Gastrocnemius medialis (tissue), 4 donors: ENCODE results near the gene USP34.

Experiments
- CTCF ChIP-seq, 5 experiments: fragments of 450-650 bp in 3 of 5; fragments of 200-600 bp in 2 of 5; sonication (generic) in 2 of 5; IDR thresholded peaks in 4 of 5; conservative IDR thresholded peaks in 1 of 5; 1 replicate in 4 of 5; 2 replicates in 1 of 5; pipeline ENCODE4 v1.5.1; 2016 to 2019; ENCODE audit warnings: antibody characterized with exemption in 5 of 5, mild to moderate bottlenecking in 3 of 5, moderate library complexity in 3 of 5
- POLR2A ChIP-seq, 2 donors: fragments of 450-650 bp; IDR thresholded peaks; one replicate each; pipeline ENCODE4 v1.6.1; 2017; ENCODE audit warnings: antibody characterized with exemption in 2 of 2, mild to moderate bottlenecking in 2 of 2, moderate library complexity in 2 of 2

DNA sequence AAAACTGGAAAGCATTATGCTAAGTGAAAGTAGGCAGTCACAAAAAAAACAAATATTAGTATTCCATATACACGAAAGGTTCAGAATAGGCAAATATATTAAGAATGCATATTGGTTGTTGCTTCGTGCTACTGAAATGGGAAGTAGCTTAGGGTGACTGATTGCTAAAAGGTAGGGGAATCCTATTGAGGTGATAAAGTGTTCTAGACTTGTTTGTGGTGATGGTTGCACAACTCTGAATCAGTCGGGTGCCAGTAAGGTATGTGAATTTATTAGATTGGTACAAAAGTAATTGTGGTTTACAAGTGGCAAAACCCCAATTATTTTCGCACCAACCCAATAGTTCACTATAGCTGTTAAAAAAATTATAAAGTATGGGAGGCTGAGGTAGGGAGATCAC lies 20.7 kb downstream of the USP34 start:
- TF ChIP-seq POLR2A (IDR thresholded peaks at IDR 0.05) (no peak), CTCF (IDR thresholded peaks at IDR 0.05 in 4 of 5, conservative IDR thresholded peaks at IDR 0.05 in 1 of 5) (no peak)
